LNCAP (cell line): ENCODE results near the gene SLC35B4.

Experiments used
- TF ChIP-seq, protein P1 (sequence below): fragments of 450-650 bp; IDR thresholded peaks from 2 replicates; pipeline ENCODE4 v1.5.1; 2017; ENCODE audit warnings: mild to moderate bottlenecking

SLC35B4 gene

DNA sequence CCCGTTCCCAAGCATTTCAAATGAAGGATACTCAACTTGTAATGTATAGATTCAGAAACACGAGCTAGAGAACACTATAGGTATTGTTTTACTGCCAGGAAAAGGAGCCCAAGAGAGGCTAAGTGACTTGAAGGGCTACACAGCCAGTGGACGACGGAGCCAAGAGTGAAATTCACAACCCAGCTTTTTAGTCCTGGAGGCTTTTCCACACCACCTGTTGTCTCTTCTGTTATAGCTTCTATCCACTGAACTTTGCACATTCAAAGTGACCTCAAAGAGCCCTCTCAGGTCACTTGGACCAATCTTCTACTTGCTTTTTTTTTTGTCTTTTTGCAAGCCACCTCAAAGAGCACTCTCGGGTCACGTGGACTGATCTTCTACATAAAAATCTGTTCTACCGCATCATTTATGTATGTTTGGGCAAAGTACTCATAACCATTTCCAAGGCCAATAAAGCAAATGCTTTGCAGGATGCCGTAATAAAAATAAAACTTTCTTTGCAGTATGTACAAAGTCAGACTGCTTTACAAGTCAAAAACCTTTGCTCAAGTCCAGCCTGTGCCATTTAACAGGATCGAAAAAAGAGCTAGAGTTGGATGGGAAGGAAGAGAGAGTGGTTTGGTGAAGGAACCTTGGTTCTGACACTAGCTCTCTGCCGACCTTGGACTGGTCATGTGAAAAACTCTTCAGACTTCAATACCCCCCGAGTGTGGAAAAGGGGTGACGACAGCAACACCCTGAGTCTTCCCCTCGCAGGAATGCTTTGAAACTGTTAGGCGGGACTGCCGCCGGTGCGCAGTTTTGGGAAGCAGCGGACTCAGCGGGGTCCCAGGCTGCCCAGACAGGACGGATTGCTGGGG, 821 bp downstream of the SLC35B4 start:
- TF ChIP-seq, protein P1, sequence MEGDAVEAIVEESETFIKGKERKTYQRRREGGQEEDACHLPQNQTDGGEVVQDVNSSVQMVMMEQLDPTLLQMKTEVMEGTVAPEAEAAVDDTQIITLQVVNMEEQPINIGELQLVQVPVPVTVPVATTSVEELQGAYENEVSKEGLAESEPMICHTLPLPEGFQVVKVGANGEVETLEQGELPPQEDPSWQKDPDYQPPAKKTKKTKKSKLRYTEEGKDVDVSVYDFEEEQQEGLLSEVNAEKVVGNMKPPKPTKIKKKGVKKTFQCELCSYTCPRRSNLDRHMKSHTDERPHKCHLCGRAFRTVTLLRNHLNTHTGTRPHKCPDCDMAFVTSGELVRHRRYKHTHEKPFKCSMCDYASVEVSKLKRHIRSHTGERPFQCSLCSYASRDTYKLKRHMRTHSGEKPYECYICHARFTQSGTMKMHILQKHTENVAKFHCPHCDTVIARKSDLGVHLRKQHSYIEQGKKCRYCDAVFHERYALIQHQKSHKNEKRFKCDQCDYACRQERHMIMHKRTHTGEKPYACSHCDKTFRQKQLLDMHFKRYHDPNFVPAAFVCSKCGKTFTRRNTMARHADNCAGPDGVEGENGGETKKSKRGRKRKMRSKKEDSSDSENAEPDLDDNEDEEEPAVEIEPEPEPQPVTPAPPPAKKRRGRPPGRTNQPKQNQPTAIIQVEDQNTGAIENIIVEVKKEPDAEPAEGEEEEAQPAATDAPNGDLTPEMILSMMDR: no peak

DNA sequence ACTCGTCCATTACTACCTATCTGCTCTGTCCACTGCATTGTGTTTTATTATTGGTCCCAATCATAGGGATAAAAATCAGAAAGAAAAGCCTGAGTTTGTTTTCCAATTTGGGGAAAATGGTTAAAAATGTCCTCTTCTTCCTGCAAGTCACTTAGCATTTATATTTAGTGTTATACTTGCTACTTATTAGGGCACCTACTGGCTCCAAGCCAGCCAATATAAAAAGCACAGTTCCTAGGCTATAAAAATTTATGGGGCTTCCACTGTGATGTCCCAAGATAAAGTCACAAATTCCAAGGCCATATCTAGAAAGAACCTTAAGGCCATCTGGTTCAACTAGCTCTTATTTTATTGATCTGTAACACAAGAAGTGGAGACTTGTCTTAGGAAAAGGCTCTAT, 3.2 kb downstream of the SLC35B4 start:
- TF ChIP-seq, protein P1: no peak

DNA sequence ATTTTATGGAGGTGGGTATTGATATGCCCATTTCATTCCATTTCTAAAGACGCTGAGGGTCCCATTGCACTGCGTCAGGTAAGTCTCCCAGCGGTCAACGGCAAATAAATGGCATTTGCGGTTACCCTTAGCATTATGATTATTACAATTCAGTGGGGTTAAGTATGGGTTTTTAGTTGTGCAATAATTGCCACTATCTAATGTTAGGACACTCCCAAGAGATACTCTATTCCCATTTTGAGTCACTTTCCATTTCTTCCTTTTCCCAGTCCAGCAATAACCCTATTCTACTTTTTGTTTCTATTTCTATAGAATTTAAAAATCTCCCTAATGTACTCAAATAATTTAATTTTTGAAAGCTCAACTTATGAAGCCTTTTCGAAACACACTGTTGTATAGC, 4.0 kb downstream of the SLC35B4 start:
- TF ChIP-seq, protein P1: no peak

DNA sequence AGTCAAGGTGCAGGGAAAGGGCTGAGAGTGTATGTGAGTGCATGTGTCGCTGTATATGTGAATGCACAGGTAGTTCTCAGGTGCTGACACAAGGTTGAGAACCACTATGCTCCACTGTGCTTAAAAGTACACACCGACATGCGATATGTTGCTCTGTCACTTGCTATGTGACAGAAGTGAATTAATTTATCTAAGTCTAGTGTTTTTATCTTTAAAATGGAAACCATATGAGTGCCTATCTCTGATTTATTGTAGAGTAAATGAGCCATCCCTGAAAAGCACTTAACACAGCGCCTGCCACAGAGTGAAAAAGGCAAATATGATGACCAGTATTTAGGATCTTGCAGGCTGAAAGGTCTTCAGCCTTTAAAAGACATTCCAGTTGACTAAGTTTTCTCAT, 4.9 kb downstream of the SLC35B4 start:
- TF ChIP-seq, protein P1: no peak

DNA sequence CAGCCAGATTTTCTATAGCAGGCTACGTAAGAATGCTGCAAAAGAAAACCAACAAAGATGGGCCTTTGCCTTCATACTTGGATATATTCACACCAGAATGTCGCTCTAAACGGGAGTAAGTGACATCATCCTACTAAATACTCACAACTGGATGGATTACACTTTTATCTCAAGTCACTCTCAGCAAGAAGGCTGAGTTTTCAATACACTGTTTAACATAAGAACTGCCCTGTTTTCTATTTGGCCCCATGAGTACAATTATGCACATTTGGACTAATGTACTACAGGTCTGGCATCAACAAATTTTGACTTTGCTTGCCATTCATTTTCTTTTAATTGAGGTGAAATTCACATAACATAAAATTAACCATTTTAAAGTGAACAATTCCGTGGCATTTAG, 8.2 kb downstream of the SLC35B4 start:
- TF ChIP-seq, protein P1: no peak

DNA sequence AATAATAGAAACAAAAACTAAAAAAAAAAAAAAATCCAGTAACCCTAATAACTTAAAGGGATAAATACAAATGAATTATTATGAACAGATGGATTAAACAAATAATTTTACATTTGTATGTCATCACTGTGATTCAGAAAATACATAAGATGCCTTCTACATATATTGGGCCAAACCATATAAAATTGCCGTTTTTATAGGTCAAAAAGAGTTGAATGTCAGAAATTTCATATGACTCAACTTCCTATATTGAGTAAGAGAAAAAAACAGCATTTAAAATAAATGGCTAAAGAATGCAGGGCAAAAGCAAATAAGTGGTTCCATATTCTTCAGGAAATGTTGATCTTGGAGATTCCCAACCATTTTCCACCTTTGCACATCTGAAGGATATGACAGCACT, 9.4 kb downstream of the SLC35B4 start:
- TF ChIP-seq, protein P1: no peak

DNA sequence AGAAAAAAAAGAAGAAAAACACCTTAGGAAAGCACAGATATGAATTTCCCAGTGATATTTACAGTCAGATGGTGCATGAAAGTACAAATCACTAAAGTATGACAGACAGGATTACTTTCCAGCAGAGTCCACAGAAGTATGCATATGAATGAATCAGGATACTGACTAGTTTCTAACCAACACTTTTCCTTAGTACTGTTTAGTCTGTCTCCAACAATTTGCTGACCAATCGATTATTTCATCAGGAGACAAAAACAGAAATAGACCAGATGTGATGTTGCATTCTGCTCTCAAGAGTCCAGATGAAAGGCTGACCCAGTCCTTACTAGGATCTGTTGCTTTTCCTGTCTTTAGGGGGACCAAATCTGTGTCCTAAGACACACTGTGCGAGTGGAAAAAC, 14.6 kb downstream of the SLC35B4 start:
- TF ChIP-seq, protein P1: no peak

DNA sequence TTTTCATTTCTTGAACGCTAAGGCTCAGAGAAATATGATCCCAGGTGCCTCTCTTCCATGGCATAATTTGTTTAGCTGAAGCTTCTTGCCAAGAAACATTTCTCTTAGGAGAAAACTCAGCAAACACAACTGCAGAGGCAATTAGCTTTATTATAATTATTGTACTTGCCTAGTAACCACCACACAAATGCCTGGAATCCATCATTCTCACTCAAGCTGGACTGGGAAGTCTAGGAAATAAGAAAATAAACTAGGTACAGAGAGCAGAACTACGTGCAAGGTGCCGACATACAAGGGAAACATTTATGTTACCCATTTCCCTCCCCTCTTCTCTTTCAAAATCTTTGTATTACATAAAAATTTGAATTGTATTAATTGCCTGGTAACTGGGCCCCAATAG, 15.1 kb downstream of the SLC35B4 start:
- TF ChIP-seq, protein P1: no peak
